HG03045 (cell line): ENCODE data around the gene NME3.

ENCODE experiments used
- ATAC-seq: cut with Tn5 transposase; IDR thresholded peaks from one replicate; pipeline ENCODE4 v1.9.1; 2021; ENCODE audit warnings: mild to moderate bottlenecking, moderate library complexity; ENCODE audit not compliant: unreplicated experiment

NME3 gene

DNA sequence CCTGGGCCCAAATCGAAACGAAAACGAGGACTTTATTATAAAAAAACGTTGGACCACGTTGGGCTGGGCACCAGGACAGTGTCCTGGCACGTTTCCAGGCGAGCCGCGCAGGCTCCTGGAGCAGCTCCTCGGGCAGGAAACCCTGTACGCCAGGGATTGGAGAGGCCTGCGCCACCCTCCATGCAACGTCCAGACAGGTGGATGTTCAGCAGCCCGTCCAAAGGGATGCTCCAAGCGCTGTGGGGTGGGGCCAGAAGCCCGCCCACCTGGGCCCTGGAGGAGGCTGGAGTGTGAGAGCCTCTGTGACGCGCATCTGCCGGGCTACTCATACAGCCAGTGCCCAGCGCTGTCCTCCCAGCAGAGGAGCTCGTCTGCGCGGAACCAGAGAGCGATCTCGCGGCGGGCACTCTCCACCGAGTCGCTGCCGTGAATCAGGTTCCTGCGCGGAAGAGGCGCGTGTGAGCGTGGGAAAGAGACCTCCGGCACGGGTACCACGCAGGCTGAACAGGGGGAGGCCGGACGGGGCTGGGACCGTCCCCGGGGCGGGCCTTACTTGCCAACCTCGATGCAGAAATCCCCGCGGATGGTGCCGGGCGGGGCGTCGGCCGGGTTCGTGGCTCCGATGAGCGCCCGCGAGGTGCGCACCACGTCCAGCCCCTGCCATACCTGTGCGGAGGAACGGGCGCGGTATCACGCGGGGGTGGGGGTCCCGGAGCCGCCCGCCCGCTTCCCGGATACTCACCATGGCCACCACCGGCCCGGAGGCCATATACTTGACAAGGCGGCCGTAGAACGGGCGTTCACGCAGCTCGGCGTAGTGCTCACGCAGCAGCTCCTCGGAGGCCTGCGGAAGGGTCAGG lies 785 bp downstream of the NME3 start:
- no peak for ATAC-seq

DNA sequence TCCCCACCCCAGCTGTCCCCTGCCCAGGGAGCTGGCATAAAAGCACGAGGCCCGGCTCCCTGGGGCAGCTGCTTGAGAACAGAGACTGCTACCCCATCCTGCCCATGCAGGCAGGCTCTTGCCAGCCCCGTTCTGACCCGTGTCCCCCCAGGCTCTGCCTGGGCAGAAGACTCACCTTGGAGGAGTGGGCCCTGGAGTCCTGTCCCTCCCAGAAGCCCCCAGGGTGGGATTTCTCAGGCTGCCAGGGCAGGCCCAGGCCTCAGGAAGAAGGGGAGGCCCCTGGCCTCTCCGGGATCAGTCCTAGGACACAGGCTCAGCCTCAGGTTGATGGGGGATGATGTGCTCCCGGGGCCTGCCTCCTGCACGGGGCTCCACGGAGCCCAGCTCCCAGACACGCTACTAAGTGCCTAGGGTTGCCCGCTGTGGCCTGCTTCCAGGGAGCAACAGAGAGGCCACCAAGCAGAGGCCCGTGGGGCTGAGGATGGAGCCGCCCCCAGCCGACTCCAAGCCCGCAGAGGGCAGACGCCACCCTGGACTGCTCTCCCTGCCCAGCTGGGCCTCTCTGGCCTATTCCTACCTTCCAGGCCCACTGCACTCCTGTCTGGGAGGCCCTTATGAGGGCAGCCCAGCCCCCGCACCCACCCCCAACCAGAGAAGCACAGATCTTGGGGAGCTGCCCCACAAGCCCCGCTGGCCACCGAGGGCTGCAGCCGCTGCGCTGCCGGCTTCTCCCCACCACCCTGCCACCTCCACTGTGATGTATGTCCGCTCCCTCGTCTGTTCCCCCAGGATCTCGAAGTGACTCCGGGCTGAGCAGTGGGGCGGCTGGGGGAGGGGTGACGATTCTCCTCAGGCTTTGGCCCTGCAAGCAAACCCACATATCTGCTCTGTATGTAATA lies 1.7 kb downstream of the NME3 start:
- ATAC-seq, result no peak

DNA sequence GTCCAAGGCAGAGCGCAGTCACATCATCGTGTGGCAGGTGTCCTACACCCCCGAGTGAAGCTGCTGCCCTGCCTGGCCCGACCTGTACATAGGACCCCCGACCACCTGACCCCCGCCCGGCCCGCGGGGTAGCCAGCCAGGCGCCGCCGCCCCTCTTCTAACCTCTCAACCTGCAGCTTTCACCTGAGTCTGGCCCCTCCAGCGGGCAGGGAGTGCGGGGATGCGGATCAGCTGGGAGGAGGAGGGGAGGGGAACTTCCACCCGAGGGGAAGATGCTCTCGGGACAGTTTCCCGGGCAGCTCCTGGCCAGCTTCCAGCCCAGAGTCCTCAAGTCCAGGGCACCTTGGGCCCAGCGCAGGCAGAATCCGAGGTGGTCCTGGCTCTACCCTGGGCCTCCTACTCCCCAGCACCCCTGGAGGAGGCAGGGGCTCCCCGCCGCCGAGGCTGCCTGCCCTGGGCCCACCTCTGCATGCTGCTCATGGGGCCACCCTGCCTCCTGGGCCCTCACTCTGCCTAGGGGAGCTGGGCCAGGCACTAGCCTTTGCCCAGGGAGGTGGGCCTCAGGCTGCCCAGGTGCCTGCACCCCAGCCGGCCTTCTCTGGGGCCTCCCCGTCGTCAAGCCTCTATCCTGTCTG lies 2.5 kb downstream of the NME3 start:
- ATAC-seq, result no peak

DNA sequence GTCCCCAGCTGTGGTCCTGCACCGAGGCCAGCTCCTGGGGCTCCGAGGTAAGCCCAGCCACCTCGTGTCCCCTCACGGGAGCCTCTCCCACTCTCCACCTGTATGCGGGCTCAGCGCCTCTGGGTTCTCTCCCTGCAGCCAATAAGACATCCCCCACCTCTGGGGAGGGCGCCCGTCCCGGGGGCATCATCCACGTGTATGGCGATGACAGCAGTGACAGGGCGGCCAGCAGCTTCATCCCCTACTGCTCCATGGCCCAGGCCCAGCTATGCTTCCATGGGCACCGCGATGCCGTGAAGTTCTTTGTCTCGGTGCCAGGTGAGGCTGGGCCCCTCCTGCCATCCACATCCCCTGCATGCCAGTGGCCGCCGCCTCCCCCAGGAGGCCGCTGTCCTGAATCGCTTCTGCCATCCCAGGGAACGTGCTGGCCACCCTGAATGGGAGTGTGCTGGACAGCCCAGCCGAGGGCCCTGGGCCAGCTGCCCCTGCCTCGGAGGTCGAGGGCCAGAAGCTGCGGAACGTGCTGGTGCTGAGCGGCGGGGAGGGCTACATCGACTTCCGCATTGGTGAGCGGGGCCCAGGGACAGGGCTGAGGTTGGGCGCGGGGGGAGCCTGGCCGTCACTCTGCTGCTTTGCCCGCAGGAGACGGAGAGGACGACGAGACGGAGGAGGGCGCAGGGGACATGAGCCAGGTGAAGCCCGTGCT lies 3.1 kb downstream of the NME3 start:
- no peak for ATAC-seq

DNA sequence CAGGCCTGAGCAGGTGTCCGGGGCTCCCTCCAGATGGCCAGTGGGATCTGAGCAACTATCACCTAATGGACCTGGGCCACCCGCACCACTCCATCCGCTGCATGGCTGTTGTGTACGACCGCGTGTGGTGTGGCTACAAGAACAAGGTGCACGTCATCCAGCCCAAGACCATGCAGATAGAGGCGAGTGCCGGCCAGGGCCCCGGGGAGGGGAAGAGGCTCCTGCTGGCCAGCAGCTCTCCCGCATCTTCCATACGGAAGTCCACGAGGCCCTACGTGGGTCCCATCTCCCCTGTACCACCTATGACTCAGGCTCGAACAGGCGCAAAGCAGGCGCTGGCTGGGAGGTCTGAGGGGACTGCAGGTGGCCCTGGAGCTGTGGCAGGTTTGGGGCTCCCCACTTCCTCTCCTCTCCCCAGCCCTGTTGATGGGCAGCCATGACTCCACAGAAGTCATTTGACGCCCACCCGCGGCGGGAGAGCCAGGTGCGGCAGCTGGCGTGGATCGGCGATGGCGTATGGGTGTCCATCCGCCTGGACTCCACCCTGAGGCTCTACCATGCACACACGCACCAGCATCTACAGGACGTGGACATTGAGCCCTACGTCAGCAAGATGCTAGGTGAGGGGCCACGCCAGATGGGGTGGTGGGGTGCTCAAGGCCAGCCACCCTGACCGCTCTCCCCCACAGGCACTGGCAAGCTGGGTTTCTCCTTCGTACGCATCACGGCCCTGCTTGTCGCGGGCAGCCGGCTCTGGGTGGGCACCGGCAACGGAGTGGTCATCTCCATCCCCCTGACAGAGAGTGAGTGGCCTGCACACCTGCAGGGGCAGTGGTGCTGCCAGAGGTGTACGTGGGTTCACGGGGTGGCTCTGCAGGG lies 4.0 kb downstream of the NME3 start:
- no peak for ATAC-seq

DNA sequence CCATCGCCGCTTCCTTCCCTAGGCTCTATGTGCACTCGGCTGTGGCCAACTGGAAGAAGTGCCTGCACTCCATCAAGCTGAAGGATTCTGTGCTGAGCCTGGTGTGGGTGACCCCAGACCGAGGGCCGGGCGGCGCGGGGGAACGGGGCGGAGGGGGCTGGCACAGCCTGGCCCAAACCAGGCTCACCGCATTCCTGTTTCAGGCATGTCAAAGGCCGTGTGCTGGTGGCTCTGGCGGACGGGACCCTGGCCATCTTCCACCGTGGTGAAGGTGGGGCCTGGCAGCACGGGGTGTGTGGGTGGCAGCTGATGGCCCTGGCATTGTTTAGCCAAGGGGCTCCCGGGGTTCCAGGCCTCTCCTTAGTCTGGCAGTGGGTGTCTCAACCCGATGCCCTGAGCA lies 4.6 kb downstream of the NME3 start:
- ATAC-seq, result no peak

DNA sequence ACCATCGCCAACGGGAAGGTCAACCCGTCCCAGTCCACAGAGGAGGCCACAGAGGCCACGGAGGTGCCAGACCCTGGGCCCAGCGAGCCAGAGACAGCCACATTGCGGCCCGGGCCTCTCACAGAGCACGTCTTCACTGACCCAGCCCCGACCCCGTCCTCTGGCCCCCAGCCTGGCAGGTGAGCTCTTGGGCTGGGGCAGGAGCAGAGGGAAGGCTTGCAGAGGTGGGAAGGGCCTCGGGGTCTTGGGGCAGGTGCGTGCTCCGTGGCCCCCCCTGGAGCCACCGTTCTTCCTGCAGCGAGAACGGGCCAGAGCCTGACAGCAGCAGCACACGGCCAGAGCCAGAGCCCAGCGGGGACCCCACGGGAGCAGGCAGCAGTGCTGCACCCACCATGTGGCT lies 5.1 kb downstream of the NME3 start:
- ATAC-seq, result no peak

DNA sequence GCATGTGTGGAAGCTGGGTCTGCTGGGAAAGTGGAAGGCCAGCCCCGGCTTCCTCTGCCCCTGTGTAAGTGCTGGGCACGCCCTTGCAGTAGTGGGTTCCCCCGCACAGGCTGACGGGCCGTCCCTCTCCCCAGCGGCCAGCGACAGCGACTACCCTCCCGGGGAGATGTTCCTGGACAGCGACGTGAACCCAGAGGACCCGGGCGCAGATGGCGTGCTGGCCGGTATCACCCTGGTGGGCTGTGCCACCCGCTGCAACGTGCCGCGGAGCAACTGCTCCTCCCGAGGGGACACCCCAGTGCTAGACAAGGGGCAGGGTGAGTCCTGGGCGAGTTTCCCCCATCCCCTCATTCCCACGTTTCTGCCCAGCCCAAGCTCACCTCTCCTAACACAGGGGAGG lies 5.5 kb downstream of the NME3 start:
- ATAC-seq, result no peak

DNA sequence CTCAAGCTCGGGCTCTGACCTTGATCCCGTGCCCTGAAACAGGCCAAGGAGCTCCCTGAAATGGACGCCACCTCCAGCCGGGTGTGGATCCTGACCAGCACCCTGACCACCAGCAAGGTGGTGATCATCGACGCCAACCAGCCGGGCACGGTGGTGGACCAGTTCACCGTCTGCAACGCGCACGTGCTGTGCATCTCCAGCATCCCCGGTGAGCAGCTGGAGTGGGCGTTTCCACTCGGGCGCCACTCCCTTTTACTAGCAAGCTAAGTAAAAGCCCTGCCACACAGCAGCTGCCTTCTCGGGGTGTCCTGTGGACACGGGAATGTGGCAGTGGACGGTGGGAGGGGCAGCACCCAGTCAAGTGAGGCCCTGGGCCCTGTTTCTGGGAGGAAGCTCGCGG lies 6.4 kb downstream of the NME3 start:
- ATAC-seq, result no peak

DNA sequence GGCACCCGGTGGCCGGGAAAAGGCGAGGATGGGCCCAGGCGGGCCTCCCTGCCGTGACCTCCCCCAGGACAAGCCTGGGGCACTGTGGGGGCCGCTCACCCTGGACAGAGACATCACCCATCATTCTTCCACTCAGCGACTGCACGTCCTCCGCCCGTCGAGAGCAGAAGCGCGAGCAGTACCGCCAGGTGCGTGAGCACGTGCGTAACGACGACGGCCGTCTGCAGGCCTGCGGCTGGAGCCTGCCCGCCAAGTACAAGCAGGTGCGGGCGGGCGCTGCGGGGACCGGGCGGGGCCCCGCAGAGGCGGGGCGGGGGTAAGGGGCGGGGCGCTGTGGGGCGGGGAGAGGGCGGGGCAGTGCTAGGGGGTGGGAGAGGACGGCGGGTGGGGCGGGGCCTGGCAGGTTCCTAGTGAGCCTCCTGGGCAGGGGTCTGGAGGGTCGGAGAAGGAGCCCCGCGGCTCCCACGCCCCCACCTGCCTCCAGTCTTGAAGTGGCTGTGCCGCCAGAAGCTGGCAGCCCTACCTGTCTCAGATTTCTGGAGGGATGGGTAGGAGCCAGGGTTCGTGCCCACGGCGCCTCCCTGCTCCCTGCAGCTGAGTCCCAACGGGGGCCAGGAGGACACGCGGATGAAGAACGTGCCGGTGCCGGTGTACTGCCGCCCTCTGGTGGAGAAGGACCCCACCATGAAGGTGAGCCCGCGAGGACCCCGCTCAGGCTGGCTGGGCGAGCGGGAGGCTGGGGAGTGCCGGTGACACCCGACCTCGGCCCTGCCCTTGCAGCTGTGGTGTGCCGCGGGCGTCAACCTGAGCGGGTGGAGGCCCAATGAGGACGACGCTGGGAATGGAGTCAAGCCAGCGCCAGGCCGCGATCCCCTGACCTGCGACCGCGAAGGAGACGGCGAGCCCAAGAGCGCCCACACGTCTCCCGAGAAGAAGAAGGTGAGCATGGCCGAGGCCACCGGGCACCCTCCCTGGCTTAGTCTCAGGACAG lies 7.5 kb downstream of the NME3 start:
- no peak for ATAC-seq

DNA sequence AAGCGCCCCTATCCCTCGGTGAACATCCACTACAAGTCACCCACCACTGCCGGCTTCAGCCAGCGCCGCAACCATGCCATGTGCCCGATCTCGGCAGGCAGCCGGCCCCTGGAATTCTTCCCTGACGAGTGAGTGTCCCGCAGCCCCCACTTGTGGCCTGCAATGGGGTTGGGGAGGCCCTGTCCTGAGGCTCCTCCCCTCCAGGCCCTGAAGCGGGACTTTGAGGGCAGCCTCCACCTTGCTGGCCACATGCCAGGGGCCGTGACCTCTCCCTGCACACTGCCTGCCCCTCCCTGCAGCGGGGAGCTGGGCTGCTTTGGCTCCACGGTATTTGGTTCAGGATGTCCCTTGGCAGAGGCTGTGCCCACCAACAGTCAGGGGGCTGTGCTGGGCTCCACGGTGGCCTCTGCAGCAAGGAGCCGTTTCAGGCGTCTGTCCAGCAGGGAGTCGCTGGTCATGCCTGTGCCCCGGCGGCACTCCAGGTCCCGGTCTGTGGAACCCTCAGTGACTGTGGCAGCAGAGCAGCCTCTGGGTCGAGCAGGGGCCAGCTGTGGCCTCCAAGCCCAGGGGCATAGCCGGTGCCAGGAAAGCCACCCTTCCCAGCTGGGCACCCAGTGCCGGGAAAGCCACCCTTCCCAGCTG lies 8.3 kb downstream of the NME3 start:
- ATAC-seq, result no peak

DNA sequence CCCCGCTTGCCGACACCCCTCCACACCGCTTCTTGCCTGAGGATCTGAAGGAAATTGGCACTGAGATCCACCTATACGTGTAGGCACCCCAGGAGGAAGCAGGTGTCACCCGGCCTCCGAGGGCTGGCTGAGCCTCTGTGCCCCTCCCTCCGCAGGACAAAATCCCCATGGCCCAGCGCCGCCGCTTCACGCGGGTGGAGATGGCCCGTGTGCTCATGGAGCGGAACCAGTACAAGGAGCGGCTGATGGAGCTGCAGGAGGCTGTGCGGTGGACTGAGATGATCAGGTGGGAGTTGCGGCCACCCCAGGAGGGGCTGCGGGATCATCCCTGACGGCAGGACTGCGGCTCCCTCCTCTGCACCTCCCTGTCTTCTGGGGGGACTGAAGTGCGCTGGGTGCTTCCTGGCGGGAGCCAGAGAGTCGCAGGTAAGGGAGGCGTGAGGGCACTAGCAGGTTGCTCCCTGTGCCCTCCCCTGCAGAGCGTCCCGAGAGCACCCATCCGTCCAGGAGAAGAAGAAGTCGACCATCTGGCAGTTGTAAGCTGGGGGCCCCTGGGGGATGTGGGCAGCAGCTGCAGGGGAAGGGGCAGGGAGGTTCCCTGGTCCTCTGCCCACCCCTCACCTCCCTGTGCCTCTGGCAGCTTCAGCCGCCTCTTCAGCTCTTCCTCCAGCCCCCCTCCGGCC lies 9.0 kb downstream of the NME3 start:
- ATAC-seq, result no peak

DNA sequence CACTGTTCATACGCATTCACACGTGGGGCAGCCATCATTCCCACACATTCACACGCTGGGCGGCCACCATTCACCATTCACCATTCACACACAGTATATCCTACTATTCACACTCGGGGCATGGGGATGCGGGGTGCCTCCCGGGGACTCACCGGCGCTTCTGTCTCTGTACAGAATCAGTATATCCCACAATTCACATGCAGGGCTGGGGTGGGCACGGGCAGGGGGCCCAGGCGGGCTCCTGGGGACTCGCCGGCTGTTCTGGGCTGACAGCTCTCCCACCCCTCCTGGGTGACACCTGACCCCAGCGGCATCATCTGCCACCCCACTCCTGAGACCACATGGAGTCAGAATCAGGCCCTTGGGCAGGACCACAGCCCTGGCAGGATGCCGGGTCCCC lies 9.6 kb downstream of the NME3 start:
- no peak for ATAC-seq

DNA sequence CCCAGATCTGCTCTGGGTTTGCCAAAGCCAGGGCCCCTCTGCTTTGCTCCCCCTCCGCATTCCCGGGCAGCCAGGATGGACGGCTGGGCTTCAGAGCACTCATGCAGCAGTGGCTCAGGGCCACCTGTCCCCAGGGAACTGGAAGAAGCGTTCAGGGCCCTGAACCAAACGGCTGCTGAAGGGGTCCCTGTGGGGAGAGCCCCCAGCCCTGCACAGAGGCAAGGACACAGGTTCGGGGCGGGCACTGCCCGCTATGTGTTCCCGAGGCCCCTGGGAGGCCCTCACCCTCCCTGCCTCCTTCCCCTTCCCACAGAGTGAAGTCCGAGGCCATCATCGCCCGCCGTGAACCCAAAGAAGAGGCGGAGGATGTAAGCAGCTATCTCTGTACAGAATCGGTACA lies 10.4 kb downstream of the NME3 start:
- ATAC-seq, result no peak

DNA sequence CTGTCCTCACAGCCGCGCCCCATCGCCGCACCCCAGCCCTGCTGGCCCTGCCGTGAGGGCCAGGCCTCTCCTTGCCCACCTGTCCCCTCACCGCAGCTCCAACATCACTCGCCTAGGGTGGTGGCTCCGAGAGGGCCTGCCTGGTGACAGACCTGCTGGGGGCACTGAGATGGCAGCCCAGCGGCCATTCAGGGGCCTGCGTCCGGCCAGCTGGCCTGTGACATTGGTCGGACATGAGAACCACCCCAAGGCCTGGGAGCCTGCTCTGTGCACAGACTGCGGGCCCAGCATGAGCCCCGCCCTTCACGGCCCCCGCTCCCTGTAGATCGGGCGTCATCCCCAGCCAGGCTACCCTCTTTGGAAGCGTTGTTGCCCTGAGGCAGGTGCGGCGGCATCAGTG lies 11.8 kb downstream of the NME3 start:
- no peak for ATAC-seq

DNA sequence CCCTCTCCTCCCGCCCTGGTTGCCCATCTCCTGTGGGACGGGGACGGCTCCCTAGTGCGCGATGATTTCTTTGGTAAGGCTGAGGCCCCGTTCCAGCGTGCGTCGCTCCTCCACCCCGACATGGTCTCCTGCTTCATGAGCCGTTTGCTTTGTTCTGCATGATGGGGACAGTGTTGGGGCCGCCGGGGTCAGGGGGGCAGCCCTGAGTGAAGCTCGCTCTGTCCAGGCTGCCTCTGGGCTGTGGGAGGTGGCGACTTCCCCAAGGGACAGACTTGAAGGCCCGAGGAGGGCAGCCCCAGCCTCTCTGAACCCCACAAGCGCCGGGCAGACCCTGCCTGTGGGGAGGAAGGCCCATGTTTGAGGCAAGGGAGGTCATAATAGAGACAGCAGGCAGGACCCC lies 12.4 kb downstream of the NME3 start:
- ATAC-seq, result no peak

DNA sequence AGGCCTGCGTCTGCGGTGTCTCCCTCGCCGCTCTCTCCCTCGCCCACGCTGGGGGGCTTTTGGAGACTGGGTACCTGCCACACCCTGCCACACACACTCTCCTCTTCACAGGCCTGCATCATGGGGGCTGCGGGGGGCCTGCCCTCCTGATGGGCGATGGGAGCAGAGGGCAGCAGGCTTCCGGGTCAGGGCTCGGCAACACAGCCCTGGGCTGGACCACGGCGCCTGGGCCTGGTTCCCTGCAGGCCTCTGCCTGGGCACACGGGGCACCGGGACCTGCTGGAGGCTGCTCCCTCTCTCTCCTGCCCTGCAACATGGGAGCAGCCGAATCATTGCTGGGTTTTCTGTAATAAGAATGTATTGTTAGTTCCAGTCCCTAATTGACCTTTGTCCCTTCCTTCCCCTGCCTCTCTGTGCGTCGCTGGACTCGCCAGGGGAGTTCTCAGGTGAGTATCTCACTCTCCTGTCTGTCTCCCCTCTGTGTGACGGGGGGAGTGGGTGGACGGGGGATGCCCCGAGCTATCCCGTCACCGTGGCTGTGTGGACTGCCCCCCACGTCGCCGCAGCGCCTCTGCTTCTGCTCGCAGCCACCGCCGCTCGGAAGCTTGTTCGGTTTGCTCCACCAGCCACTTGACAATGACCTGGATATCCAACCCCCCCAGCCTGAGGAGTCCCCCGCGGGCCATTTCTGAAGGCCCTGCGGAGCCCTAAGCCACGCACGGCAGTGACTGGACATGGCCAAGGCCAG lies 13.5 kb downstream of the NME3 start:
- ATAC-seq, result no peak
